Mesenchymal stem cell (in vitro differentiated cells and primary cell): ENCODE data around the gene AP3S2.
A peak's percentile ranks its signal among the peaks of the same experiment; 100 is the strongest.

Source experiments
- DNase-seq: peaks from one replicate; pipeline ENCODE4 v3.0.0-alpha.2; 2013
- H2AFZ ChIP-seq: one replicate; pipeline ENCODE4 v1.6.1; 2013; ENCODE audit warnings: low read depth, mild to moderate bottlenecking, control low read depth, inconsistent platforms, low read length, moderate library complexity
- H2AK5ac ChIP-seq: 2 replicates; pipeline ENCODE4 v1.6.1; 2013; ENCODE audit warnings: low read length, moderate library complexity, mild to moderate bottlenecking, inconsistent platforms; ENCODE audit not compliant: severe bottlenecking
- H2BK120ac ChIP-seq: one replicate; pipeline ENCODE4 v1.6.1; 2013; ENCODE audit warnings: low read depth, mild to moderate bottlenecking, inconsistent platforms, low read length, moderate library complexity
- H2BK12ac ChIP-seq, 2 experiments: one replicate each; pipeline ENCODE4 v1.6.1; 2013; ENCODE audit warnings: inconsistent platforms in 2 of 2, low read length in 2 of 2, mild to moderate bottlenecking in 2 of 2, moderate library complexity in 2 of 2, control low read depth in 1 of 2
- H2BK15ac ChIP-seq: one replicate; pipeline ENCODE4 v1.6.1; 2013; ENCODE audit warnings: mild to moderate bottlenecking, low read depth, inconsistent platforms; ENCODE audit not compliant: poor library complexity, severe bottlenecking
- H2BK5ac ChIP-seq: 2 replicates; pipeline ENCODE4 v1.6.1; 2013; ENCODE audit warnings: low read depth, mild to moderate bottlenecking, low read length, control low read depth, inconsistent platforms; ENCODE audit not compliant: poor library complexity, severe bottlenecking
- H3K14ac ChIP-seq, 2 experiments: one replicate each; pipeline ENCODE4 v1.6.1; 2013; ENCODE audit warnings: inconsistent platforms in 2 of 2, low read length in 2 of 2, control low read depth in 1 of 2, mild to moderate bottlenecking in 1 of 2, moderate library complexity in 1 of 2
- H3K18ac ChIP-seq, 2 experiments: one replicate each; pipeline ENCODE4 v1.6.1; 2013; ENCODE audit warnings: inconsistent platforms in 2 of 2, low read length in 2 of 2, control low read depth in 1 of 2, low read depth in 1 of 2, mild to moderate bottlenecking in 1 of 2
- H3K23ac ChIP-seq, 2 experiments: one replicate each; pipeline ENCODE4 v1.6.1; 2013; ENCODE audit warnings: inconsistent platforms in 2 of 2, low read length in 2 of 2, mild to moderate bottlenecking in 2 of 2, moderate library complexity in 2 of 2, control low read depth in 1 of 2
- H3K27ac ChIP-seq: 2 replicates; pipeline ENCODE4 v1.5.1; 2013; ENCODE audit warnings: mild to moderate bottlenecking, moderate library complexity, low read length, control low read depth, inconsistent platforms; ENCODE audit not compliant: poor library complexity, severe bottlenecking
- H3K27me3 ChIP-seq, 2 experiments: 2 replicates each; pipeline versions ENCODE4 v1.6.1 to v1.7.0; 2013; ENCODE audit warnings: low read length in 2 of 2, mild to moderate bottlenecking in 2 of 2, moderate library complexity in 2 of 2, control low read depth in 1 of 2, inconsistent platforms in 1 of 2; ENCODE audit not compliant: control insufficient read depth in 1 of 2, insufficient read depth in 1 of 2
- H3K36me3 ChIP-seq, 2 experiments: 2 replicates each; pipeline versions ENCODE4 v1.6.1 to v1.7.0; 2013; ENCODE audit warnings: low read length in 2 of 2, control low read depth in 1 of 2, inconsistent platforms in 1 of 2, low read depth in 1 of 2, mild to moderate bottlenecking in 1 of 2; ENCODE audit not compliant: insufficient read depth in 2 of 2, control insufficient read depth in 1 of 2
- H3K4ac ChIP-seq, 2 experiments: one replicate each; pipeline ENCODE4 v1.6.1; 2013; ENCODE audit warnings: inconsistent platforms in 2 of 2, low read length in 2 of 2, mild to moderate bottlenecking in 2 of 2, moderate library complexity in 2 of 2, control low read depth in 1 of 2, low read depth in 1 of 2
- H3K4me1 ChIP-seq: 2 replicates; pipeline ENCODE4 v1.6.1; 2013; ENCODE audit warnings: low read depth, low read length, control low read depth; ENCODE audit not compliant: control insufficient read depth, insufficient read depth
- H3K4me2 ChIP-seq: 2 replicates; pipeline ENCODE4 v1.6.1; 2013; ENCODE audit warnings: low read length, mild to moderate bottlenecking, inconsistent platforms; ENCODE audit not compliant: poor library complexity, severe bottlenecking
- H3K4me3 ChIP-seq, 2 experiments: 2 replicates each; pipeline versions ENCODE4 v1.5.1 to v1.7.0; 2013; ENCODE audit warnings: low read length in 2 of 2, mild to moderate bottlenecking in 2 of 2, control low read depth in 1 of 2, low read depth in 1 of 2; ENCODE audit not compliant: insufficient read depth in 1 of 2
- H3K79me1 ChIP-seq: replicated peaks from 2 replicates; pipeline ENCODE4 v1.6.1; 2013; ENCODE audit warnings: mild to moderate bottlenecking, control low read depth, low read length, inconsistent platforms; ENCODE audit not compliant: poor library complexity, severe bottlenecking
- H3K9ac ChIP-seq: 2 replicates; pipeline ENCODE4 v1.7.0; 2013; ENCODE audit warnings: mild to moderate bottlenecking, low read length, moderate library complexity
- H3K9me3 ChIP-seq: 2 replicates; pipeline ENCODE4 v1.7.0; 2013; ENCODE audit warnings: mild to moderate bottlenecking, low read length; ENCODE audit not compliant: control insufficient read depth
- H4K8ac ChIP-seq: one replicate; pipeline ENCODE4 v1.6.1; 2013; ENCODE audit warnings: inconsistent platforms, mild to moderate bottlenecking, low read length, moderate library complexity
- H4K91ac ChIP-seq: one replicate; pipeline ENCODE4 v1.6.1; 2013; ENCODE audit warnings: mild to moderate bottlenecking, low read length, inconsistent platforms
- WGBS: methylation state at CpG from one replicate; pipeline ENCODE4 v1.1.7; 2013; ENCODE audit warnings: mixed read lengths; 5-methylcytosine and 5-hydroxymethylcytosine counted together

AP3S2 gene

GRCh38 chr15:89799011-89799911, 94.5 kb downstream of the AP3S2 start:
- Histone ChIP-seq H3K9me3 (no peaks in the 10 kb centered on the region), H3K27ac (no peak overlapping the region), H3K79me1 (no peaks in the 10 kb centered on the region), H3K14ac (no peak overlapping the region), H2BK120ac (no peak overlapping the region), H2BK12ac (no peak overlapping the region), H2BK15ac (no peak overlapping the region), H3K9ac (peak overlapping the region; percentile 24), H3K18ac (no peak overlapping the region), H3K4me2 (no peak overlapping the region), H2AFZ (no peak overlapping the region), H3K4me1 (peaks cover 18% of the 10 kb centered on the region), H4K91ac (peak overlapping the region; percentile 41), H2BK5ac (no peak overlapping the region), H3K36me3 (peaks cover 40 to 97% of the 10 kb centered on the region in 2 experiments), H2AK5ac (no peak overlapping the region), H3K4me3 (no peak overlapping the region), H3K27me3 (no peaks in the 10 kb centered on the region), H4K8ac (no peak overlapping the region), H3K4ac (no peak overlapping the region), H3K23ac (no peak overlapping the region)
- 84% methylated on average over 18 of the region's 20 CpGs for WGBS
- DNase-seq = no peak

- no peaks in the 10 kb centered on the region for H3K9me3 ChIP-seq
- 95% methylated on average over 4 of the region's 4 CpGs for WGBS
- no peak overlapping the region for H3K4ac ChIP-seq
- H2BK5ac ChIP-seq = no peak overlapping the region
- no peak overlapping the region for H3K4me2 ChIP-seq
- no peak overlapping the region for H4K91ac ChIP-seq
- no peak overlapping the region for H3K18ac ChIP-seq
- no peak overlapping the region for H3K23ac ChIP-seq
- H2AK5ac ChIP-seq = no peak overlapping the region
- no peak for DNase-seq
- no peak overlapping the region for H3K14ac ChIP-seq
- no peak overlapping the region for H2AFZ ChIP-seq
- H3K4me3 ChIP-seq = no peak overlapping the region
- H2BK15ac ChIP-seq = no peak overlapping the region
- no peaks in the 10 kb centered on the region for H3K27me3 ChIP-seq
- H2BK120ac ChIP-seq = no peak overlapping the region
- peaks cover 9% of the 10 kb centered on the region for H3K4me1 ChIP-seq
- peaks cover 25 to 95% of the 10 kb centered on the region in 2 experiments for H3K36me3 ChIP-seq
- no peak overlapping the region for H2BK12ac ChIP-seq
- no peak overlapping the region for H3K9ac ChIP-seq
- H3K79me1 ChIP-seq = no peaks in the 10 kb centered on the region
- no peak overlapping the region for H4K8ac ChIP-seq
- no peak overlapping the region for H3K27ac ChIP-seq
Measured at GRCh38 chr15:89797678-89798201, 96.1 kb downstream of the AP3S2 start.

GRCh38 chr15:89795996-89796395, 97.8 kb downstream of the AP3S2 start:
- H2AFZ ChIP-seq = no peak overlapping the region
- no peak overlapping the region for H3K23ac ChIP-seq
- no peak overlapping the region for H3K14ac ChIP-seq
- no peak overlapping the region for H2AK5ac ChIP-seq
- H3K4ac ChIP-seq = no peak overlapping the region
- no peak overlapping the region for H3K4me2 ChIP-seq
- no peaks in the 10 kb centered on the region for H3K79me1 ChIP-seq
- H3K27ac ChIP-seq = no peak overlapping the region
- no peak overlapping the region for H4K91ac ChIP-seq
- H3K4me1 ChIP-seq = peaks cover 7% of the 10 kb centered on the region
- peaks cover 28 to 96% of the 10 kb centered on the region in 2 experiments for H3K36me3 ChIP-seq
- peak overlapping the region; percentile 50 for H3K9ac ChIP-seq
- H3K27me3 ChIP-seq = no peaks in the 10 kb centered on the region
- no peak overlapping the region for H2BK120ac ChIP-seq
- no peaks in the 10 kb centered on the region for H3K9me3 ChIP-seq
- H3K18ac ChIP-seq = no peak overlapping the region
- DNase-seq = no peak
- H4K8ac ChIP-seq = no peak overlapping the region
- no peak overlapping the region for H2BK15ac ChIP-seq
- H2BK5ac ChIP-seq = no peak overlapping the region
- no peak overlapping the region for H3K4me3 ChIP-seq
- no peak overlapping the region for H2BK12ac ChIP-seq

- peaks cover 35 to 94% of the 10 kb centered on the region in 2 experiments for H3K36me3 ChIP-seq
- WGBS = 70% methylated on average over 5 of the region's 5 CpGs
- no peak overlapping the region for H2AFZ ChIP-seq
- H2BK5ac ChIP-seq = no peak overlapping the region
- H3K27ac ChIP-seq = no peak overlapping the region
- H3K27me3 ChIP-seq = no peaks in the 10 kb centered on the region
- H3K4ac ChIP-seq = no peak overlapping the region
- no peak overlapping the region for H2BK15ac ChIP-seq
- no peak overlapping the region for H3K4me2 ChIP-seq
- H4K91ac ChIP-seq = no peak overlapping the region
- H3K79me1 ChIP-seq = no peaks in the 10 kb centered on the region
- H4K8ac ChIP-seq = no peak overlapping the region
- H3K4me1 ChIP-seq = peaks cover 7% of the 10 kb centered on the region
- H3K4me3 ChIP-seq = no peak overlapping the region
- no peak overlapping the region for H3K18ac ChIP-seq
- H2BK120ac ChIP-seq = no peak overlapping the region
- H3K23ac ChIP-seq = no peak overlapping the region
- peak overlapping the region; percentile 50 for H3K9ac ChIP-seq
- no peak overlapping the region for H3K14ac ChIP-seq
- no peak for DNase-seq
- no peak overlapping the region for H2BK12ac ChIP-seq
- H2AK5ac ChIP-seq = no peak overlapping the region
- no peaks in the 10 kb centered on the region for H3K9me3 ChIP-seq
Measured at GRCh38 chr15:89794627-89795241, 99.1 kb downstream of the AP3S2 start.
